ENCODE results near the gene SHQ1. TPM values are rescaled to one million over a fixed set of nuclear protein-coding genes. Genes with fewer than 3 reads are reported as not detected.
"Not testable (repeated sequence)": the region's sequence is repeated elsewhere in the genome, so short reads cannot be mapped to it uniquely, and the experiment has no call there.

Gene SHQ1
- total and polyA plus RNA-seq, 7 donors = 6.2 to 20.6 (median 15.9) TPM

DNA sequence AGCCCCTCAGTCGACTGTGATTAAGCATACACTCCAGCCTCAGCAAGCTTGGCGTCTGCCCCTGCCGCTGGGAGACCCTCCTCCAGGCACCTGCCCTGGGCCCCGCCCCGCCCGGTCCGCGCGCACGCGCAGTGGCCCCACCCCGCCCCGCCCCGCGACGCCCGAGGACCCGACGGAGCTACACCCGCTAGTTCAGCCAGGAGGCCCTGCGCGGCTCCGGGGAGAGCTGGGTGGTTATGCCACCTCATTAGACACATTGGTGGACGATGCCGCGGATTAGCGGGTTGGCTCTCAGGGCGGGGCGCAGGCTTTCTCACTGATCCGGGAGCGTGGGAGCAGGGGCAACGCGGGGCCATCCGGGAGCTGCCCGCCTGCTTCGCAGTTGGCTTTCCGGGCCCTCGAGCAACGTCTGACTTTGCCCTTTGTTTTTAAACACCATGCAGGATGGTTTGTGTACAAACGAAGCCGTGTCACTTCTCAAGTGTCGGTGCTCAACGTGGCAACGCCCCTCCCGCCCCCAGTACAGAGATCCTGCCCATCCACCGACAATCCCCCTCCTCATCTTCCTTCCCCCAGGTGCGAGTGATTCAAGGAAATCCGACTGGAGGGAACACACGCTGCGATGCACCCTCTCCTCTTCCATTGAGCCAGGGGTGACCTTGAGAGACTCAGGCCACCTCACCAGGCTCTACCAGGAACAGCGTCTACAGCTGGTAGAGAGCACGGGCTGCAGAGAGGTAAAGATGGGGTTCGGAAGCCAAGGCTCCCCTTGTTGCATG, 109.3 kb downstream of the SHQ1 start:
- TF ChIP-seq, protein P1, sequence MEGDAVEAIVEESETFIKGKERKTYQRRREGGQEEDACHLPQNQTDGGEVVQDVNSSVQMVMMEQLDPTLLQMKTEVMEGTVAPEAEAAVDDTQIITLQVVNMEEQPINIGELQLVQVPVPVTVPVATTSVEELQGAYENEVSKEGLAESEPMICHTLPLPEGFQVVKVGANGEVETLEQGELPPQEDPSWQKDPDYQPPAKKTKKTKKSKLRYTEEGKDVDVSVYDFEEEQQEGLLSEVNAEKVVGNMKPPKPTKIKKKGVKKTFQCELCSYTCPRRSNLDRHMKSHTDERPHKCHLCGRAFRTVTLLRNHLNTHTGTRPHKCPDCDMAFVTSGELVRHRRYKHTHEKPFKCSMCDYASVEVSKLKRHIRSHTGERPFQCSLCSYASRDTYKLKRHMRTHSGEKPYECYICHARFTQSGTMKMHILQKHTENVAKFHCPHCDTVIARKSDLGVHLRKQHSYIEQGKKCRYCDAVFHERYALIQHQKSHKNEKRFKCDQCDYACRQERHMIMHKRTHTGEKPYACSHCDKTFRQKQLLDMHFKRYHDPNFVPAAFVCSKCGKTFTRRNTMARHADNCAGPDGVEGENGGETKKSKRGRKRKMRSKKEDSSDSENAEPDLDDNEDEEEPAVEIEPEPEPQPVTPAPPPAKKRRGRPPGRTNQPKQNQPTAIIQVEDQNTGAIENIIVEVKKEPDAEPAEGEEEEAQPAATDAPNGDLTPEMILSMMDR (IDR thresholded peaks at IDR 0.05) = no peak
- no peaks in the 10 kb centered on the region for H3K36me3 ChIP-seq (ENCODE audit: insufficient read depth in 1 of 2, low read depth in 1 of 2)
- H3K27me3 ChIP-seq (ENCODE audit: insufficient read depth in 3 of 3, low read length in 2 of 3) = peaks cover 0 to 25% (median 3%) of the 10 kb centered on the region in 3 donors
- H3K4me3 ChIP-seq = peak overlapping the region; percentile 57
- H3K4me1 ChIP-seq = no peaks in the 10 kb centered on the region
- no peak overlapping the region for H3K27ac ChIP-seq
- peaks cover 4% of the 10 kb centered on the region for H3K9me3 ChIP-seq
- intact Hi-C loops (cut with DNase I) = no loop called here
- WGBS, 3 donors = 14 to 15% (median 15%) methylated on average over 49 to 53 of the region's 53 CpGs
- peak; percentile 19 to 77 (median 64) for ATAC-seq
- DNase-seq = peak; percentile 16 to 59

- H3K4me3 ChIP-seq; DNase-seq; intact Hi-C loops (cut with DNase I); H3K36me3 ChIP-seq (ENCODE audit: insufficient read depth in 1 of 2, low read depth in 1 of 2); H3K4me1 ChIP-seq; ATAC-seq; H3K27ac ChIP-seq: not testable (repeated sequence)
- Histone ChIP-seq H3K9me3 (peaks cover 10% of the 10 kb centered on the region), H3K27me3 (ENCODE audit: insufficient read depth in 3 of 3, low read length in 2 of 3) (peaks cover 0 to 25% (median 3%) of the 10 kb centered on the region in 3 donors)
- 91 to 98% (median 97%) methylated on average over 1 to 3 of the region's 4 CpGs for WGBS, 3 donors
Observed at GRCh38 chr3:72735072-72735471, 113.2 kb downstream of the SHQ1 start.

DNA sequence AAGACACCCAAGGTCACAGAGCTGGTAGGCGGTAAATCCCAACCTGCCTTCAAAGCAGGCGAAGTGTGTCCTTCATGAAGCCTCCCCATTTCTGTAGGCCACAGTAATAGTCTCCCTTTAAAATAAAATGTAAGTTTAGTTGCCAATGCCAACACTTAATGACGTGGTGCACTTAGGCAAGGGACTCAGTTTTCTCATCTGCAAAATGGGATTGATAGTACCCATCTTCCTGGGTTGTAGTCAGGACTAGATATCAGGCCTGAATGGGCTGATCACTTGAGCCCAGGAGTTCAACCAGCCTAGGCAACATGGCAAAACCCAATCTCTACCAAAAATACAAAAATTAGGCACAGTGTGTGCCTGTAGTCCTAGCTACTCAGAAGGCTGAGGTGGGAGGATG, 114.6 kb downstream of the SHQ1 start:
- DNase-seq (no peak), ATAC-seq (no peak)
- Histone ChIP-seq H3K36me3 (ENCODE audit: insufficient read depth in 1 of 2, low read depth in 1 of 2) (no peaks in the 10 kb centered on the region), H3K27ac (no peak overlapping the region), H3K9me3 (peaks cover 10% of the 10 kb centered on the region), H3K27me3 (ENCODE audit: insufficient read depth in 3 of 3, low read length in 2 of 3) (peaks cover 0 to 18% (median 3%) of the 10 kb centered on the region in 3 donors), H3K4me3 (no peak overlapping the region), H3K4me1 (no peaks in the 10 kb centered on the region)
- 85 to 90% (median 88%) methylated on average over 3 of the region's 3 CpGs for WGBS, 3 donors
- TF ChIP-seq, protein P1 (IDR thresholded peaks at IDR 0.05) = no peak
- intact Hi-C loops (cut with DNase I) = no loop called here

- intact Hi-C loops (cut with DNase I); H3K27me3 ChIP-seq (ENCODE audit: insufficient read depth in 3 of 3, low read length in 2 of 3); H3K36me3 ChIP-seq (ENCODE audit: insufficient read depth in 1 of 2, low read depth in 1 of 2); H3K4me3 ChIP-seq; H3K4me1 ChIP-seq; ATAC-seq; H3K27ac ChIP-seq; DNase-seq: not testable (repeated sequence)
- 83 to 94% (median 90%) methylated on average over 4 to 5 of the region's 6 CpGs for WGBS, 3 donors
- H3K9me3 ChIP-seq = peaks cover 10% of the 10 kb centered on the region
Observed at GRCh38 chr3:72732666-72733345, 115.4 kb downstream of the SHQ1 start.

- no peaks in the 10 kb centered on the region for H3K36me3 ChIP-seq (ENCODE audit: insufficient read depth in 1 of 2, low read depth in 1 of 2)
- ATAC-seq (no peak), DNase-seq (no peak)
- TF ChIP-seq, protein P1 (IDR thresholded peaks at IDR 0.05) = no peak
- 77 to 87% (median 80%) methylated on average over 16 of the region's 16 CpGs for WGBS, 3 donors
- intact Hi-C loops (cut with DNase I) = no loop called here
- no peak overlapping the region for H3K4me3 ChIP-seq
- H3K27ac ChIP-seq = no peak overlapping the region
- peaks cover 7% of the 10 kb centered on the region for H3K9me3 ChIP-seq
- H3K4me1 ChIP-seq = no peaks in the 10 kb centered on the region
- H3K27me3 ChIP-seq (ENCODE audit: insufficient read depth in 3 of 3, low read length in 2 of 3) = no peaks in the 10 kb centered on the region
Observed at GRCh38 chr3:72728958-72729467, 119.2 kb downstream of the SHQ1 start.

All from psoas muscle (tissue), 8 donors.